Naive thymus-derived CD4-positive, alpha-beta T cell (primary cell): ENCODE results near the gene TMEM108. TPM values are rescaled to one million over a fixed set of nuclear protein-coding genes. Genes with fewer than 3 reads are reported as not detected.

Source experiments
- ATAC-seq: fragments of 150-1000 bp; cut with Tn5 transposase; 2 replicates; pipeline ENCODE4 v1.10.0; 2021; ENCODE audit warnings: mild to moderate bottlenecking, moderate library complexity
- CTCF ChIA-PET: fragments of 350-600 bp; sonication (Branson Sonifier 250); formaldehyde crosslinking; loops from one replicate; lab custom pipeline; 2021; ENCODE audit warnings: antibody characterized with exemption; lab: Charles Lee
- POLR2A ChIA-PET: fragments of 350-600 bp; sonication (Branson Sonifier 250); formaldehyde crosslinking; loops from one replicate; lab custom pipeline; 2021; ENCODE audit warnings: antibody characterized with exemption, inconsistent platforms; lab: Charles Lee
- DNase-seq, 9 donors: peaks; one replicate each; pipeline versions ENCODE4 v3.0.0 to v3.0.0-alpha.2; 2020 to 2022; ENCODE audit warnings: mixed read lengths in 1 of 9
- H3K27ac ChIP-seq: one replicate; pipeline ENCODE4 v1.7.0; 2013; ENCODE audit warnings: mild to moderate bottlenecking, low read depth, low read length, moderate library complexity
- H3K27me3 ChIP-seq, 2 donors: one replicate each; pipeline ENCODE4 v1.7.0; 2013; ENCODE audit warnings: low read length in 2 of 2, mild to moderate bottlenecking in 2 of 2, moderate library complexity in 2 of 2; ENCODE audit not compliant: control insufficient read depth in 2 of 2, insufficient read depth in 2 of 2
- H3K36me3 ChIP-seq, 3 experiments: 1 replicate in 2 of 3; 2 replicates in 1 of 3; pipeline ENCODE4 v1.7.0; 2013; ENCODE audit warnings: low read length in 3 of 3, mild to moderate bottlenecking in 3 of 3, moderate library complexity in 1 of 3; ENCODE audit not compliant: insufficient read depth in 3 of 3, control insufficient read depth in 2 of 3
- H3K4me1 ChIP-seq, 2 donors: one replicate each; pipeline ENCODE4 v1.7.0; 2013; ENCODE audit warnings: low read length in 2 of 2, mild to moderate bottlenecking in 2 of 2, moderate library complexity in 1 of 2; ENCODE audit not compliant: control insufficient read depth in 2 of 2, insufficient read depth in 2 of 2
- H3K4me3 ChIP-seq: 2 replicates; pipeline ENCODE4 v1.7.0; 2013; ENCODE audit warnings: mild to moderate bottlenecking, low read length
- H3K9me3 ChIP-seq, 3 experiments: 1 replicate in 2 of 3; 2 replicates in 1 of 3; pipeline ENCODE4 v1.7.0; 2013; ENCODE audit warnings: low read length in 3 of 3; ENCODE audit not compliant: control insufficient read depth in 2 of 3
- H3K27ac Mint-ChIP-seq, 9 donors: one replicate each; pipeline ENCODE4 v1.8.0; 2020 to 2022; ENCODE audit warnings: mixed read lengths in 9 of 9, mild to moderate bottlenecking in 8 of 9, moderate library complexity in 5 of 9, inconsistent platforms in 2 of 9
- H3K27me3 Mint-ChIP-seq, 5 donors: one replicate each; pipeline ENCODE4 v1.8.0; 2021 to 2022; ENCODE audit warnings: mixed read lengths in 5 of 5, mild to moderate bottlenecking in 1 of 5
- H3K36me3 Mint-ChIP-seq, 5 donors: one replicate each; pipeline ENCODE4 v1.8.0; 2020 to 2022; ENCODE audit warnings: mixed read lengths in 5 of 5, mild to moderate bottlenecking in 3 of 5, inconsistent platforms in 1 of 5
- H3K4me1 Mint-ChIP-seq, 7 donors: one replicate each; pipeline ENCODE4 v1.8.0; 2020 to 2022; ENCODE audit warnings: mixed read lengths in 7 of 7, mild to moderate bottlenecking in 3 of 7, inconsistent platforms in 1 of 7
- H3K4me3 Mint-ChIP-seq, 10 donors: one replicate each; pipeline ENCODE4 v1.8.0; 2020 to 2022; ENCODE audit warnings: mild to moderate bottlenecking in 10 of 10, mixed read lengths in 10 of 10, moderate library complexity in 6 of 10, inconsistent platforms in 2 of 10
- H3K9me3 Mint-ChIP-seq, 11 donors: one replicate each; pipeline ENCODE4 v1.8.0; 2020 to 2022; ENCODE audit warnings: mixed read lengths in 11 of 11, mild to moderate bottlenecking in 4 of 11, inconsistent platforms in 1 of 11, moderate library complexity in 1 of 11
- intact Hi-C, 2 donors: fragments of 100-400 bp; cut with micrococcal nuclease; formaldehyde crosslinking; loops; one replicate each; pipeline ENCODE4 v1.15.1; 2023
- polyA plus RNA-seq, 2 donors: library from polyadenylated mRNA; unstranded; fragments of 300-500 nt; fragmentation: Illumina TruSeq; gene quantifications; one replicate each; pipeline ENCODE4 v1.2.3, GENCODE V29; 2021
- total RNA-seq, 6 experiments: library from RNA in 5 of 6; stranded (reverse) in 5 of 6; gene quantifications; 1 replicate in 5 of 6; 2 replicates in 1 of 6; pipeline ENCODE4 v1.2.3 and lab custom pipeline; 2021 to 2026

TMEM108 gene
- total and polyA plus RNA-seq, 7 experiments from 2014 or later: not detected

DNA sequence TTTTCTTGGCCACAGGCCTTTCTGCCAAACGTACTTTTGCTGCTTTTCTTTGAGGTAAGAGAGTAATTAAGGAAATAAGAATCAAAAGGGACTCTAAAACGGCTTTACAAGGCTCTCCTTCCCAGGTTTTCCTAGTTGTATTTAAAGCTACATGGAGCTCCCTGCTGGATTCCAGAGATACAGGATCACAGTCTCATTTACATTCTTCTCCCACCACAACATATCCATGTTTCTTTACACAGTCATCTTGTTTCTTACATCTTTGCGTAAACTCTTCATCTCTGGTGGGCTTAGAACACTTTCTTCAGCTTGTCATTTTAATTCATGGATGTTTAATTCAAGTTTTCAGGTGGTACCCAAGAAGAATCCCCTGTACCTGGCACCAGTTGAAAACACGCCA lies 244.0 kb downstream of the TMEM108 start:
- no peaks in the 10 kb centered on the region for H3K27me3 ChIP-seq
- no peaks in the 10 kb centered on the region for H3K36me3 ChIP-seq
- Mint-ChIP-seq H3K4me3 (no peak overlapping the region), H3K36me3 (no peaks in the 10 kb centered on the region), H3K4me1 (no peaks in the 10 kb centered on the region), H3K9me3 (no peaks in the 10 kb centered on the region), H3K27ac (no peak overlapping the region), H3K27me3 (peaks cover 6 to 26% (median 11%) of the 10 kb centered on the region in 5 donors)
- no peaks in the 10 kb centered on the region for H3K4me1 ChIP-seq
- ATAC-seq: no peak
- ChIA-PET POLR2A (no interaction called here), CTCF (no interaction called here)
- no peak for DNase-seq
- no peak overlapping the region for H3K27ac ChIP-seq
- no peaks in the 10 kb centered on the region for H3K9me3 ChIP-seq
- no peak overlapping the region for H3K4me3 ChIP-seq
- intact Hi-C loops: no loop called here

GRCh38 chr3:133283958-133284807 lies 246.0 kb downstream of the TMEM108 start:
- no peaks in the 10 kb centered on the region for H3K36me3 ChIP-seq
- Mint-ChIP-seq H3K27ac (no peak overlapping the region), H3K36me3 (no peaks in the 10 kb centered on the region), H3K9me3 (no peaks in the 10 kb centered on the region), H3K4me1 (no peaks in the 10 kb centered on the region), H3K27me3 (peaks cover 6 to 26% (median 11%) of the 10 kb centered on the region in 5 donors), H3K4me3 (no peak overlapping the region)
- POLR2A ChIA-PET: no interaction called here
- no peak for DNase-seq
- H3K4me1 ChIP-seq: no peaks in the 10 kb centered on the region
- no peak for ATAC-seq
- no peak overlapping the region for H3K27ac ChIP-seq
- no peaks in the 10 kb centered on the region for H3K9me3 ChIP-seq
- intact Hi-C loops: no loop called here
- no peak overlapping the region for H3K4me3 ChIP-seq
- H3K27me3 ChIP-seq: no peaks in the 10 kb centered on the region
- CTCF ChIA-PET: interaction anchor here (0.7 kb wide), 1 partner anchor 621 kb away, joined by 3 read pairs; no protein-coding TSS in a partner anchor

DNA sequence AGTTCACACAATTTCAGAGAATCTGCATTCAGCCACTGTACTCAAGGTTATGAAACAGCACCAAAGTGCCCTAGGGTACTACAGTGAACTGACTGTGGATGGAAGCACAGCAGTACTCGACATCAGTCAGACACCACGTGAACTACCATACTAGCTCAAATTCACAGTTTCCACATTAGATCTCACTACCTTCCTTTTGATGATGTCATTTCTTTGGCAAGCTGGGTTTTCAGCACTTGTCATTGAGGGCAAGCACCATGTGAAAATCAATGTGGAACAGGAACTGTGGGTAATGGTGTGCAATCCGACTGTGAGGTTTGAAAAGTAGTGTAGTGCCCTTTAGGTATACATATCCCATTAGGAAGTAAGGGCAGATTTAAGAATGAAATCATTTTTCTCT lies 251.1 kb downstream of the TMEM108 start:
- Histone ChIP-seq H3K9me3 (no peaks in the 10 kb centered on the region), H3K4me3 (no peak overlapping the region), H3K4me1 (no peaks in the 10 kb centered on the region), H3K36me3 (no peaks in the 10 kb centered on the region), H3K27me3 (no peaks in the 10 kb centered on the region), H3K27ac (no peak overlapping the region)
- H3K27ac Mint-ChIP-seq: no peak overlapping the region
- no peak for DNase-seq
- no peaks in the 10 kb centered on the region for H3K9me3 Mint-ChIP-seq
- H3K27me3 Mint-ChIP-seq: peaks cover 12 to 21% (median 19%) of the 10 kb centered on the region in 5 donors
- intact Hi-C loops: no loop called here
- no peak for ATAC-seq
- ChIA-PET POLR2A (no interaction called here), CTCF (no interaction called here)
- H3K4me1 Mint-ChIP-seq: no peaks in the 10 kb centered on the region
- no peaks in the 10 kb centered on the region for H3K36me3 Mint-ChIP-seq
- H3K4me3 Mint-ChIP-seq: no peak overlapping the region

- peaks cover 0 to 12% (median 9%) of the 10 kb centered on the region in 5 donors for H3K27me3 Mint-ChIP-seq
- Histone ChIP-seq H3K27me3 (no peaks in the 10 kb centered on the region), H3K4me3 (no peak overlapping the region), H3K27ac (no peak overlapping the region), H3K4me1 (no peaks in the 10 kb centered on the region), H3K9me3 (no peaks in the 10 kb centered on the region), H3K36me3 (no peaks in the 10 kb centered on the region)
- H3K4me1 Mint-ChIP-seq: no peaks in the 10 kb centered on the region
- no peaks in the 10 kb centered on the region for H3K36me3 Mint-ChIP-seq
- POLR2A ChIA-PET: no interaction called here
- no peaks in the 10 kb centered on the region for H3K9me3 Mint-ChIP-seq
- intact Hi-C loops: no loop called here
- H3K27ac Mint-ChIP-seq: no peak overlapping the region
- ATAC-seq (no peak), DNase-seq (no peak)
- CTCF ChIA-PET: interaction anchor here (0.6 kb wide), 1 partner anchor 249 kb away, joined by 3 read pairs; no protein-coding TSS in a partner anchor
- H3K4me3 Mint-ChIP-seq: no peak overlapping the region
These were observed 254.1 kb downstream of the TMEM108 start for GRCh38 chr3:133292296-133292695.

GRCh38 chr3:133293397-133294110 lies 255.4 kb downstream of the TMEM108 start:
- Mint-ChIP-seq H3K27me3 (peaks cover 0 to 10% (median 9%) of the 10 kb centered on the region in 5 donors), H3K4me3 (no peak overlapping the region), H3K9me3 (no peaks in the 10 kb centered on the region), H3K36me3 (no peaks in the 10 kb centered on the region), H3K27ac (no peak overlapping the region), H3K4me1 (no peaks in the 10 kb centered on the region)
- ATAC-seq (no peak), DNase-seq (no peak)
- H3K36me3 ChIP-seq: no peaks in the 10 kb centered on the region
- H3K4me3 ChIP-seq: no peak overlapping the region
- no peaks in the 10 kb centered on the region for H3K9me3 ChIP-seq
- H3K27me3 ChIP-seq: no peaks in the 10 kb centered on the region
- no peak overlapping the region for H3K27ac ChIP-seq
- CTCF ChIA-PET: no interaction called here
- intact Hi-C loops: no loop called here
- no peaks in the 10 kb centered on the region for H3K4me1 ChIP-seq
- POLR2A ChIA-PET: no interaction called here

- no peak overlapping the region for H3K27ac Mint-ChIP-seq
- ChIA-PET CTCF (no interaction called here), POLR2A (no interaction called here)
- no peaks in the 10 kb centered on the region for H3K36me3 ChIP-seq
- H3K36me3 Mint-ChIP-seq: no peaks in the 10 kb centered on the region
- H3K27me3 ChIP-seq: no peaks in the 10 kb centered on the region
- peaks cover 0 to 10% (median 9%) of the 10 kb centered on the region in 5 donors for H3K27me3 Mint-ChIP-seq
- H3K9me3 Mint-ChIP-seq: no peaks in the 10 kb centered on the region
- no peaks in the 10 kb centered on the region for H3K4me1 Mint-ChIP-seq
- ATAC-seq: no peak
- H3K27ac ChIP-seq: no peak overlapping the region
- no peak for DNase-seq
- no peaks in the 10 kb centered on the region for H3K4me1 ChIP-seq
- intact Hi-C loops: no loop called here
- H3K9me3 ChIP-seq: no peaks in the 10 kb centered on the region
- no peak overlapping the region for H3K4me3 Mint-ChIP-seq
- H3K4me3 ChIP-seq: no peak overlapping the region
These were observed 256.1 kb downstream of the TMEM108 start for GRCh38 chr3:133294253-133294652.
